ENCODE data around the gene KLC1.

The KLC1 gene

GRCh38 chr14:103699261-103699661 is 70.2 kb downstream of the KLC1 start:
- in situ Hi-C loops (cut with MboI; ENCODE audit: low pct_unique_long_range_greater_than_20kb, low sequenced_read_pairs), result no loop called here
- no peak for DNase-seq

GRCh38 chr14:103699901-103700752 is 71.1 kb downstream of the KLC1 start:
- no peak for DNase-seq
- in situ Hi-C loops (cut with MboI; ENCODE audit: low pct_unique_long_range_greater_than_20kb, low sequenced_read_pairs), result no loop called here

GRCh38 chr14:103700753-103701490 is 71.9 kb downstream of the KLC1 start:
- in situ Hi-C loops (cut with MboI; ENCODE audit: low pct_unique_long_range_greater_than_20kb, low sequenced_read_pairs), result no loop called here
- no peak for DNase-seq

- in situ Hi-C loops (cut with MboI; ENCODE audit: low pct_unique_long_range_greater_than_20kb, low sequenced_read_pairs), result no loop called here
- DNase-seq, result no peak
These were observed 73.1 kb downstream of the KLC1 start for GRCh38 chr14:103702095-103702494.

GRCh38 chr14:103702497-103703432 is 73.8 kb downstream of the KLC1 start:
- in situ Hi-C loops (cut with MboI; ENCODE audit: low pct_unique_long_range_greater_than_20kb, low sequenced_read_pairs), result no loop called here
- DNase-seq, result no peak

GRCh38 chr14:103703433-103704385 is 74.7 kb downstream of the KLC1 start:
- DNase-seq, result no peak
- in situ Hi-C loops (cut with MboI; ENCODE audit: low pct_unique_long_range_greater_than_20kb, low sequenced_read_pairs), result no loop called here

GRCh38 chr14:103704708-103705107 is 75.7 kb downstream of the KLC1 start:
- in situ Hi-C loops (cut with MboI; ENCODE audit: low pct_unique_long_range_greater_than_20kb, low sequenced_read_pairs), result no loop called here
- DNase-seq, result no peak

- in situ Hi-C loops (cut with MboI; ENCODE audit: low pct_unique_long_range_greater_than_20kb, low sequenced_read_pairs), result no loop called here
- DNase-seq, result no peak
These were observed 76.1 kb downstream of the KLC1 start for GRCh38 chr14:103705118-103705503.

- in situ Hi-C loops (cut with MboI; ENCODE audit: low pct_unique_long_range_greater_than_20kb, low sequenced_read_pairs), result no loop called here
- no peak for DNase-seq
These were observed 76.7 kb downstream of the KLC1 start for GRCh38 chr14:103705504-103706284.

GRCh38 chr14:103706551-103707328 is 77.7 kb downstream of the KLC1 start:
- DNase-seq, result no peak
- in situ Hi-C loops (cut with MboI; ENCODE audit: low pct_unique_long_range_greater_than_20kb, low sequenced_read_pairs), result no loop called here

- no peak for DNase-seq
These were observed 78.6 kb downstream of the KLC1 start for GRCh38 chr14:103707329-103708263.

GRCh38 chr14:103708750-103709187 is 79.8 kb downstream of the KLC1 start:
- in situ Hi-C loops (cut with MboI; ENCODE audit: low pct_unique_long_range_greater_than_20kb, low sequenced_read_pairs), result no loop called here
- no peak for DNase-seq

More at GRCh38 chr14:103707329-103708263, 78.6 kb downstream of the KLC1 start:
- in situ Hi-C loops (cut with MboI; ENCODE audit: low pct_unique_long_range_greater_than_20kb, low sequenced_read_pairs), result no loop called here

GRCh38 chr14:103709814-103710213 is 80.8 kb downstream of the KLC1 start:
- in situ Hi-C loops (cut with MboI; ENCODE audit: low pct_unique_long_range_greater_than_20kb, low sequenced_read_pairs), result no loop called here

GRCh38 chr14:103710771-103711377 is 81.9 kb downstream of the KLC1 start:
- in situ Hi-C loops (cut with MboI; ENCODE audit: low pct_unique_long_range_greater_than_20kb, low sequenced_read_pairs), result no loop called here

More at GRCh38 chr14:103709814-103710213, 80.8 kb downstream of the KLC1 start:
- DNase-seq, result no peak

More at GRCh38 chr14:103710771-103711377, 81.9 kb downstream of the KLC1 start:
- DNase-seq, result no peak

All from KBM-7 (cell line).